ENCODE measurements around the gene VPS50.
A peak's percentile ranks its signal among the peaks of the same experiment; 100 is the strongest.

VPS50 gene

GRCh38 chr7:93226310-93226709 is 5.9 kb upstream of the VPS50 start, which contains the start of gene HEPACAM2:
TSS of gene HEPACAM2 (minus strand) at chr7:93226469.
- H3K27me3 ChIP-seq (ENCODE audit: insufficient read depth, poor library complexity, severe bottlenecking) = peaks cover 3% of the 10 kb centered on the region
- H3K27ac ChIP-seq (replicated peaks) = no peak within 1 kb of the TSS
- no peak for TF ChIP-seq GABPA (IDR thresholded peaks at IDR 0.05; ENCODE audit: low read depth)
- no peak for TF ChIP-seq POLR2AphosphoS5 (IDR thresholded peaks at IDR 0.05; ENCODE audit: low read depth)
- DNase-seq (ENCODE audit: low read depth in 1 of 2, low spot score in 1 of 2) = no peak
- no peak within 1 kb of the TSS for H3K4me3 ChIP-seq (replicated peaks; ENCODE audit: insufficient read depth, low read length)

GRCh38 chr7:93228302-93228701 is 3.9 kb upstream of the VPS50 start:
- TF ChIP-seq SPI1 (IDR thresholded peaks at IDR 0.05; ENCODE audit: borderline replicate concordance, low read depth) = no peak
- TF ChIP-seq CTCF (IDR thresholded peaks at IDR 0.05; ENCODE audit: insufficient read depth, low read length) = peak; percentile 68
- no peak for TF ChIP-seq POLR2AphosphoS5 (IDR thresholded peaks at IDR 0.05; ENCODE audit: low read depth)
- Histone ChIP-seq H3K4me3 (replicated peaks; ENCODE audit: insufficient read depth, low read length) (no peak overlapping the region), H3K27me3 (ENCODE audit: insufficient read depth, poor library complexity, severe bottlenecking) (peaks cover 3% of the 10 kb centered on the region), H3K27ac (replicated peaks) (no peak overlapping the region)
- DNase-seq (ENCODE audit: low read depth in 1 of 2, low spot score in 1 of 2) = peak; percentile 28 to 45

GRCh38 chr7:93231259-93231658 is 907 bp upstream of the VPS50 start:
- DNase-seq (ENCODE audit: low read depth in 1 of 2, low spot score in 1 of 2) = peak; percentile 35 to 64
- TF ChIP-seq SPI1 (IDR thresholded peaks at IDR 0.05; ENCODE audit: borderline replicate concordance, low read depth) = peak; percentile 38; the same call in 1 of the 2 replicates
- no peak for TF ChIP-seq REST (IDR thresholded peaks at IDR 0.05; ENCODE audit: insufficient replicate concordance, low read depth)
- TF ChIP-seq POLR2AphosphoS5 (IDR thresholded peaks at IDR 0.05; ENCODE audit: low read depth) = no peak
- no peak for TF ChIP-seq GABPA (IDR thresholded peaks at IDR 0.05; ENCODE audit: low read depth)
- peak overlapping the region; percentile 86 for H3K4me3 ChIP-seq (replicated peaks; ENCODE audit: insufficient read depth, low read length)
- peak overlapping the region; percentile 56 for H3K27ac ChIP-seq (replicated peaks)
- no peaks in the 10 kb centered on the region for H3K27me3 ChIP-seq (ENCODE audit: insufficient read depth, poor library complexity, severe bottlenecking)

- Histone ChIP-seq H3K27ac (replicated peaks) (peak overlapping the region; percentile 10; the same call in 1 of the 2 replicates), H3K27me3 (ENCODE audit: insufficient read depth, poor library complexity, severe bottlenecking) (no peaks in the 10 kb centered on the region), H3K4me3 (replicated peaks; ENCODE audit: insufficient read depth, low read length) (peak overlapping the region; percentile 86)
- peak in 1 of 2 experiments; percentile 16 for DNase-seq (ENCODE audit: low read depth in 1 of 2, low spot score in 1 of 2)
- TF ChIP-seq SPI1 (IDR thresholded peaks at IDR 0.05; ENCODE audit: borderline replicate concordance, low read depth) (no peak), CTCF (IDR thresholded peaks at IDR 0.05; ENCODE audit: insufficient read depth, low read length) (no peak), POLR2AphosphoS5 (IDR thresholded peaks at IDR 0.05; ENCODE audit: low read depth) (no peak), REST (IDR thresholded peaks at IDR 0.05; ENCODE audit: insufficient replicate concordance, low read depth) (no peak), GABPA (IDR thresholded peaks at IDR 0.05; ENCODE audit: low read depth) (no peak)
Measured at GRCh38 chr7:93232673-93233018, 480 bp downstream of the VPS50 start.

- Histone ChIP-seq H3K27ac (replicated peaks) (no peak overlapping the region), H3K4me3 (replicated peaks; ENCODE audit: insufficient read depth, low read length) (no peak overlapping the region), H3K27me3 (ENCODE audit: insufficient read depth, poor library complexity, severe bottlenecking) (no peaks in the 10 kb centered on the region)
- no peak for TF ChIP-seq CTCF (IDR thresholded peaks at IDR 0.05; ENCODE audit: insufficient read depth, low read length)
- TF ChIP-seq GABPA (IDR thresholded peaks at IDR 0.05; ENCODE audit: low read depth) = no peak
- no peak for TF ChIP-seq SPI1 (IDR thresholded peaks at IDR 0.05; ENCODE audit: borderline replicate concordance, low read depth)
- no peak for TF ChIP-seq REST (IDR thresholded peaks at IDR 0.05; ENCODE audit: insufficient replicate concordance, low read depth)
- no peak for TF ChIP-seq POLR2AphosphoS5 (IDR thresholded peaks at IDR 0.05; ENCODE audit: low read depth)
- DNase-seq (ENCODE audit: low read depth in 1 of 2, low spot score in 1 of 2) = no peak
Measured at GRCh38 chr7:93235541-93235940, 3.4 kb downstream of the VPS50 start.
